GM12892 (cell line): Measurements from ENCODE around the gene DECR2.
"Not testable (repeated sequence)": the region's sequence is repeated elsewhere in the genome, so short reads cannot be mapped to it uniquely, and the experiment has no call there.

ENCODE experiments used
- POLR2A ChIP-seq: IDR thresholded peaks from 2 replicates; pipeline ENCODE4 v1.6.1; 2011; ENCODE audit warnings: low read depth, low read length, control low read depth
- POLR2AphosphoS5 ChIP-seq: IDR thresholded peaks from 2 replicates; pipeline ENCODE4 v1.6.1; 2011; ENCODE audit warnings: low read depth, low read length, control low read depth
- TAF1 ChIP-seq: IDR thresholded peaks from 2 replicates; pipeline ENCODE4 v1.6.1; 2011; ENCODE audit warnings: low read depth, mild to moderate bottlenecking, control low read depth, low read length, borderline replicate concordance

- not testable (repeated sequence) for TF ChIP-seq POLR2AphosphoS5, POLR2A, TAF1
These were observed 13.4 kb downstream of the DECR2 start for GRCh38 chr16:415170-415498.
